BJ (cell line): ENCODE measurements around the gene NRG3. TPM values are rescaled to one million over a fixed set of nuclear protein-coding genes. Genes with fewer than 3 reads are reported as not detected.

ENCODE experiments used
- CTCF ChIA-PET: fragments of 350-600 bp; formaldehyde crosslinking; extraction: SDS; loops from one replicate; lab custom pipeline; 2021; ENCODE audit warnings: antibody characterized with exemption, inconsistent platforms; lab: Yijun Ruan, JAX
- POLR2A ChIA-PET: fragments of 300-600 bp; sonication (Branson Sonifier 250); formaldehyde crosslinking; extraction: SDS; loops from one replicate; lab custom pipeline; 2021; ENCODE audit warnings: antibody characterized with exemption; lab: Charles Lee
- DNase-seq: peaks from one replicate; pipeline ENCODE4 v3.0.0-alpha.2; 2011; ENCODE audit warnings: low read depth
- H3K27me3 ChIP-seq: 2 replicates; pipeline ENCODE4 v1.6.0; 2011; ENCODE audit warnings: low read length; ENCODE audit not compliant: control insufficient read depth, insufficient read depth
- H3K36me3 ChIP-seq: 2 replicates; pipeline ENCODE4 v1.5.1; 2011; ENCODE audit warnings: low read length; ENCODE audit not compliant: control insufficient read depth, insufficient read depth
- H3K4me3 ChIP-seq: 2 replicates; pipeline ENCODE4 v1.5.1; 2011; ENCODE audit warnings: low read depth, mild to moderate bottlenecking, control low read depth, low read length
- CTCF ChIP-seq: IDR thresholded peaks from 2 replicates; pipeline ENCODE4 v1.5.1; 2011; ENCODE audit warnings: low read depth, mild to moderate bottlenecking, control low read depth, inconsistent platforms, low read length, moderate library complexity; ENCODE audit not compliant: insufficient read depth
- polyA plus RNA-seq: library from polyadenylated mRNA; depleted of rRNA; stranded (reverse); fragments of >200 nt; gene quantifications from 2 replicates; pipeline ENCODE4 v1.2.3, GENCODE V29; 2011

Gene NRG3
- polyA plus RNA-seq, 1 experiment = not detected

DNA sequence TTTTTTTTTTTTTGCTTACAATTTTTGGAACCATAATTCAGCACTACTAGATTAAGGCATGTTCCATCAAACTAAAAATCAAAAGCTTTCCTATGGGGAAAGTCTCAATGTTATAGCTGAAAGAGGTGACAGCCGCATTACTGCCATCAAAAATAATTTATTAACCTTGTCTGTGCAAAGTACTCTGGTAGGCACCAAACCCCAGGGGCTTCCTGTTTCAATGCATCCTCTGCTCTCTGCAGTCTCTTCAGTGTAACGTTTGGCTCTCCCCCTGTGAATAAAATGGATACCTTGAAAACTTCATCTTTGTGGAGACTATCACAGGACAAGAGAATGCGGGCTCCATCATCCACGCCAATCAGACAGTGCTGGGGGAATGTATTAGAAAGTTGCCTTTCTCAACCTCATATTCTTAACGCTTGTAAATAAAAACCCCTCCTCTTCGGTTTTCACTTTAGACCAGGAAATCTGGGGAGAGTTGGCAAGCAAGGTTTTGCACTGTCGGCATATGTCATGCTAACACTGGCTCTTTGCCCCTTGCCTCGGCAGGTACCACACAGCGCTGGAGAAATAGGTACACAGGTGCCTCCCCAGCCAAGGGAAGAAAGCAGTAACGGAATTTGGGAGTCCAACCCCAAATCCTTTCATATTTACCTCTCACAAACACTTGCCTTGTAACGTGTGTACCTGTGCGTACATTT lies 1.6 kb upstream of the NRG3 start:
- no peak for TF ChIP-seq CTCF
- no peak for DNase-seq
- peaks cover 11% of the 10 kb centered on the region for H3K27me3 ChIP-seq
- no peaks in the 10 kb centered on the region for H3K36me3 ChIP-seq
- H3K4me3 ChIP-seq = no peak overlapping the region
- POLR2A ChIA-PET = no interaction called here
- CTCF ChIA-PET = no interaction called here

GRCh38 chr10:81873932-81874816 lies 820 bp upstream of the NRG3 start:
- H3K36me3 ChIP-seq = no peaks in the 10 kb centered on the region
- POLR2A ChIA-PET = no interaction called here
- H3K4me3 ChIP-seq = no peak overlapping the region
- no peak for TF ChIP-seq CTCF
- DNase-seq = no peak
- CTCF ChIA-PET = no interaction called here
- peaks cover 11% of the 10 kb centered on the region for H3K27me3 ChIP-seq

DNA sequence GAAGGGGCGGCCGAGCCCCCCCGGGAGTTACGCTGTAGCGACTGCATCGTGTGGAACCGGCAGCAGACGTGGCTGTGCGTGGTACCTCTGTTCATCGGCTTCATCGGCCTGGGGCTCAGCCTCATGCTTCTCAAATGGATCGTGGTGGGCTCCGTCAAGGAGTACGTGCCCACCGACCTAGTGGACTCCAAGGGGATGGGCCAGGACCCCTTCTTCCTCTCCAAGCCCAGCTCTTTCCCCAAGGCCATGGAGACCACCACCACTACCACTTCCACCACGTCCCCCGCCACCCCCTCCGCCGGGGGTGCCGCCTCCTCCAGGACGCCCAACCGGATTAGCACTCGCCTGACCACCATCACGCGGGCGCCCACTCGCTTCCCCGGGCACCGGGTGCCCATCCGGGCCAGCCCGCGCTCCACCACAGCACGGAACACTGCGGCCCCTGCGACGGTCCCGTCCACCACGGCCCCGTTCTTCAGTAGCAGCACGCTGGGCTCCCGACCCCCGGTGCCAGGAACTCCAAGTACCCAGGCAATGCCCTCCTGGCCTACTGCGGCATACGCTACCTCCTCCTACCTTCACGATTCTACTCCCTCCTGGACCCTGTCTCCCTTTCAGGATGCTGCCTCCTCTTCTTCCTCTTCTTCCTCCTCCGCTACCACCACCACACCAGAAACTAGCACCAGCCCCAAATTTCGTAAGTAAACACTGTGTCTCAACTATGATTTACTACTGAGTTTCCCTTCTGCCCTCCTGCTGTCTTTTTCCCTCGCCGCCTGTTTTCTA lies 666 bp downstream of the NRG3 start:
- Histone ChIP-seq H3K27me3 (peaks cover 11% of the 10 kb centered on the region), H3K4me3 (no peak overlapping the region), H3K36me3 (no peaks in the 10 kb centered on the region)
- TF ChIP-seq CTCF = no peak
- ChIA-PET CTCF (no interaction called here), POLR2A (no interaction called here)
- DNase-seq = no peak

DNA sequence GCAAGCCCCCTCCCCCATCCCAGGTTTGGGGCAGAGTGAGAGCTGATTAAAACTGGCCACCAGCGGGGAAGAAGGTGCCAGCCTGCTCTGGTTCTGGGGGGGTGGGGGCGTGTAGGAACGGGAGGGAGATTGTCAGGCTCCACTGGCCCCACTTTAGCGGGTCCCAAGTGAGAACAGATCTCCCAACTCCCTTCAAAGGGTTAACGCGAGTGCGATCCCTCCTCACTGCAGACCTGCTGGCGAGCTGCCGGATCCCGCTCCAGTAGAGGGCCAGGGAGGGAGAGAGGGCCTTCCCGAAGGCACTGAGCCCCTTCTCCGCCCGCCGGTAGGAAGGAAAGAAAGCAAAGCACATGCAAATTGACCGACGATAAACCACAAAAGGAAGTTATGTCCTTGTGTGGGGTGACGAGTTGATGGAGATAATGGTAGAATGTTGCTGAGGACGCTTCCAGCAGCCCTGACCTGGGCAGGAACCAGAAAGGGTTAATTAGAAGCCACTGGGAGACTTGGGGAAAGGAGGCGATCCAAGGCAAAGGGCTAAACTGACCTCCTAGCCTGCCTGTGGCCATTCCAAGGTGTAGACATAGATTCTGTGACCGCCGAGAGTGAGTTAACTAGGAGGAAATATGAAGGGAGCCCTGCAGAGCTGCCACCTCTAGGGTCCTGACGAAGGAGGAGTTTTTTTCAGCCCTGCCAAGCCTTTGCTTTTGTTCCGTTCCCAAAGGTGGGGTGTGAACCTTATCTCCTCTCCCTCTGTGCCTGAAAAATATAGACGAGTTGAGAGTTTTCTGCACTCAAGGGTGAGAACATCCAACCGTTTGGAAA lies 1.5 kb downstream of the NRG3 start:
- no peak overlapping the region for H3K4me3 ChIP-seq
- DNase-seq = no peak
- TF ChIP-seq CTCF = no peak
- CTCF ChIA-PET = no interaction called here
- peaks cover 11% of the 10 kb centered on the region for H3K27me3 ChIP-seq
- no peaks in the 10 kb centered on the region for H3K36me3 ChIP-seq
- POLR2A ChIA-PET = no interaction called here
